IMR-90 (cell line): ENCODE results near the gene MMD.

ENCODE experiments used
- BHLHE40 ChIP-seq: fragments of 150-350 bp; IDR thresholded peaks from 2 replicates; pipeline ENCODE4 v1.6.1; 2016; ENCODE audit warnings: mild to moderate bottlenecking, low read depth, low read length
- CTCF ChIP-seq: conservative IDR thresholded peaks from 2 replicates; pipeline ENCODE4 v1.5.1; 2012; ENCODE audit warnings: mild to moderate bottlenecking, low read depth, low read length, improper control_type of control experiment
- NFE2L2 ChIP-seq: fragments of 150-350 bp; IDR thresholded peaks from 2 replicates; pipeline ENCODE4 v1.6.1; 2016; ENCODE audit warnings: low read depth, mild to moderate bottlenecking, low read length
- POLR2A ChIP-seq: IDR thresholded peaks from 2 replicates; pipeline ENCODE4 v1.6.1; 2012; ENCODE audit warnings: mild to moderate bottlenecking, low read depth, low read length
- RAD21 ChIP-seq: IDR thresholded peaks from 2 replicates; pipeline ENCODE4 v1.6.1; 2012; ENCODE audit warnings: low read length, improper control_type of control experiment
- RCOR1 ChIP-seq: IDR thresholded peaks from 2 replicates; pipeline ENCODE4 v1.6.1; 2012; ENCODE audit warnings: mild to moderate bottlenecking, low read length, improper control_type of control experiment; ENCODE audit not compliant: insufficient replicate concordance
- USF2 ChIP-seq: fragments of 150-350 bp; IDR thresholded peaks from 2 replicates; pipeline ENCODE4 v1.6.1; 2017; ENCODE audit warnings: mild to moderate bottlenecking, antibody characterized with exemption, low read length, low read depth
- TF ChIP-seq, protein P1 (sequence below): fragments of 150-350 bp; IDR thresholded peaks from 2 replicates; pipeline ENCODE4 v1.6.1; 2016; ENCODE audit warnings: low read depth, mild to moderate bottlenecking, low read length, moderate library complexity, borderline replicate concordance

GRCh38 chr17:55421179-55421934 is at the start of gene MMD:
- no peak for TF ChIP-seq RAD21
- no peak for TF ChIP-seq CTCF
- TF ChIP-seq, protein P1, sequence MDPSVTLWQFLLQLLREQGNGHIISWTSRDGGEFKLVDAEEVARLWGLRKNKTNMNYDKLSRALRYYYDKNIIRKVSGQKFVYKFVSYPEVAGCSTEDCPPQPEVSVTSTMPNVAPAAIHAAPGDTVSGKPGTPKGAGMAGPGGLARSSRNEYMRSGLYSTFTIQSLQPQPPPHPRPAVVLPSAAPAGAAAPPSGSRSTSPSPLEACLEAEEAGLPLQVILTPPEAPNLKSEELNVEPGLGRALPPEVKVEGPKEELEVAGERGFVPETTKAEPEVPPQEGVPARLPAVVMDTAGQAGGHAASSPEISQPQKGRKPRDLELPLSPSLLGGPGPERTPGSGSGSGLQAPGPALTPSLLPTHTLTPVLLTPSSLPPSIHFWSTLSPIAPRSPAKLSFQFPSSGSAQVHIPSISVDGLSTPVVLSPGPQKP: no peak
- no peak for TF ChIP-seq POLR2A
- TF ChIP-seq NFE2L2: no peak
- no peak for TF ChIP-seq RCOR1
- no peak for TF ChIP-seq USF2
- TF ChIP-seq BHLHE40: no peak
